WTC11 (cell line): Measurements from ENCODE around the gene MZF1. TPM values are rescaled to one million over a fixed set of nuclear protein-coding genes. Genes with fewer than 3 reads are reported as not detected.

Source experiments
- ATAC-seq: fragments of 200-7000 bp; cut with Tn5 transposase; 2 replicates; pipeline ENCODE4 v1.10.0; 2021; ENCODE audit warnings: mild to moderate bottlenecking, moderate library complexity
- CTCF ChIA-PET: fragments of 300-600 bp; sonication (Branson Sonifier 250); formaldehyde crosslinking; loops from one replicate; lab custom pipeline; 2021; ENCODE audit warnings: antibody characterized with exemption; lab: Charles Lee
- POLR2A ChIA-PET: fragments of 350-600 bp; sonication (Branson Sonifier 250); formaldehyde crosslinking; loops from one replicate; lab custom pipeline; 2021; ENCODE audit warnings: antibody characterized with exemption; lab: Charles Lee
- DNase-seq: peaks from one replicate; pipeline ENCODE4 v3.0.0; 2021; ENCODE audit warnings: low spot score
- H3K27ac Mint-ChIP-seq: 2 replicates; pipeline ENCODE4 v1.8.0; 2021; ENCODE audit warnings: mixed read lengths
- H3K27me3 Mint-ChIP-seq: 2 replicates; pipeline ENCODE4 v1.8.0; 2021; ENCODE audit warnings: low read depth, mild to moderate bottlenecking, moderate library complexity, mixed read lengths
- H3K36me3 Mint-ChIP-seq: 2 replicates; pipeline ENCODE4 v1.8.0; 2021; ENCODE audit warnings: mixed read lengths
- H3K4me1 Mint-ChIP-seq: 2 replicates; pipeline ENCODE4 v1.8.0; 2022; ENCODE audit warnings: mixed read lengths
- H3K4me3 Mint-ChIP-seq: 2 replicates; pipeline ENCODE4 v1.8.0; 2021; ENCODE audit warnings: mild to moderate bottlenecking, moderate library complexity, mixed read lengths
- H3K9me3 Mint-ChIP-seq: 2 replicates; pipeline ENCODE4 v1.8.0; 2021; ENCODE audit warnings: mixed read lengths
- ATF1 ChIP-seq: sonication (generic); formaldehyde crosslinking; IDR thresholded peaks from 2 replicates; pipeline ENCODE4 v1.8.1; 2023; ENCODE audit warnings: mild to moderate bottlenecking, moderate library complexity, missing genetic modification reagents
- EMX1 ChIP-seq: fragments of 250-450 bp; sonication (Bioruptor Pico); IDR thresholded peaks from 2 replicates; pipeline ENCODE4 v1.8.0; 2021; ENCODE audit warnings: mild to moderate bottlenecking
- GABPB1 ChIP-seq: sonication (generic); formaldehyde crosslinking; IDR thresholded peaks from 2 replicates; pipeline ENCODE4 v1.8.1; 2023; ENCODE audit warnings: mild to moderate bottlenecking, missing genetic modification reagents
- GRHL2 ChIP-seq: fragments of 250-450 bp; sonication (Bioruptor Pico); IDR thresholded peaks from 2 replicates; pipeline ENCODE4 v1.8.0; 2022; ENCODE audit warnings: mild to moderate bottlenecking, moderate library complexity; ENCODE audit not compliant: insufficient replicate concordance, severe bottlenecking
- MXD4 ChIP-seq: fragments of 250-450 bp; sonication (Bioruptor Pico); IDR thresholded peaks from 2 replicates; pipeline ENCODE4 v1.8.0; 2021; ENCODE audit warnings: mild to moderate bottlenecking, moderate library complexity, borderline replicate concordance
- NFYB ChIP-seq: sonication (generic); formaldehyde crosslinking; conservative IDR thresholded peaks from 2 replicates; pipeline ENCODE4 v1.8.0; 2022; ENCODE audit warnings: low read depth, missing genetic modification reagents
- NR3C1 ChIP-seq: sonication (generic); formaldehyde crosslinking; conservative IDR thresholded peaks from 2 replicates; pipeline ENCODE4 v1.8.1; 2023; ENCODE audit warnings: low read depth, mild to moderate bottlenecking, missing genetic modification reagents
- OVOL2 ChIP-seq: fragments of 250-450 bp; sonication (Bioruptor Pico); IDR thresholded peaks from 2 replicates; pipeline ENCODE4 v1.9.0; 2021; ENCODE audit warnings: mild to moderate bottlenecking, borderline replicate concordance
- RELA ChIP-seq: sonication (generic); formaldehyde crosslinking; IDR thresholded peaks from 2 replicates; pipeline ENCODE4 v1.8.1; 2022; ENCODE audit warnings: missing genetic modification reagents, mild to moderate bottlenecking, borderline replicate concordance
- SMAD4 ChIP-seq: sonication (generic); formaldehyde crosslinking; IDR thresholded peaks from 2 replicates; pipeline ENCODE4 v1.8.0; 2022; ENCODE audit warnings: mild to moderate bottlenecking, missing genetic modification reagents
- TP53 ChIP-seq: sonication (generic); formaldehyde crosslinking; IDR thresholded peaks from 2 replicates; pipeline ENCODE4 v1.8.1; 2023; ENCODE audit warnings: mild to moderate bottlenecking, missing genetic modification reagents
- ZNF138 ChIP-seq: sonication (generic); formaldehyde crosslinking; conservative IDR thresholded peaks from 2 replicates; pipeline ENCODE4 v1.8.1; 2022; ENCODE audit warnings: mild to moderate bottlenecking, moderate library complexity, missing genetic modification reagents
- ZNF219 ChIP-seq: sonication (generic); formaldehyde crosslinking; IDR thresholded peaks from 2 replicates; pipeline ENCODE4 v1.8.0; 2023; ENCODE audit warnings: missing genetic modification reagents, mild to moderate bottlenecking, borderline replicate concordance
- total RNA-seq: library from RNA; stranded (reverse); gene quantifications from 3 replicates; pipeline ENCODE4 v1.2.3, GENCODE V29; 2021
- TF ChIP-seq, protein P1 (sequence below): sonication (generic); formaldehyde crosslinking; IDR thresholded peaks from 2 replicates; pipeline ENCODE4 v1.8.0; 2023; ENCODE audit warnings: missing genetic modification reagents
- TF ChIP-seq, protein P2 (sequence below): sonication (generic); formaldehyde crosslinking; conservative IDR thresholded peaks from 2 replicates; pipeline ENCODE4 v1.8.1; 2023; ENCODE audit warnings: mild to moderate bottlenecking, low read depth, missing genetic modification reagents, moderate library complexity
- TF ChIP-seq, protein P3 (sequence below): sonication (generic); formaldehyde crosslinking; IDR thresholded peaks from 2 replicates; pipeline ENCODE4 v1.8.1; 2022; ENCODE audit warnings: missing genetic modification reagents, borderline replicate concordance
- TF ChIP-seq, protein P4 (sequence below): sonication (generic); formaldehyde crosslinking; IDR thresholded peaks from 2 replicates; pipeline ENCODE4 v1.8.0; 2022; ENCODE audit warnings: mild to moderate bottlenecking, missing genetic modification reagents
- TF ChIP-seq, protein P5 (sequence below): sonication (generic); formaldehyde crosslinking; IDR thresholded peaks from 2 replicates; pipeline ENCODE4 v1.8.1; 2022; ENCODE audit warnings: mild to moderate bottlenecking, moderate library complexity, missing genetic modification reagents
- TF ChIP-seq, protein P6 (sequence below): sonication (generic); formaldehyde crosslinking; IDR thresholded peaks from 2 replicates; pipeline ENCODE4 v1.8.1; 2023; ENCODE audit warnings: mild to moderate bottlenecking, missing genetic modification reagents, moderate library complexity

Gene MZF1
- total RNA-seq, 1 experiment from 2014 or later, result 22.2 TPM

DNA sequence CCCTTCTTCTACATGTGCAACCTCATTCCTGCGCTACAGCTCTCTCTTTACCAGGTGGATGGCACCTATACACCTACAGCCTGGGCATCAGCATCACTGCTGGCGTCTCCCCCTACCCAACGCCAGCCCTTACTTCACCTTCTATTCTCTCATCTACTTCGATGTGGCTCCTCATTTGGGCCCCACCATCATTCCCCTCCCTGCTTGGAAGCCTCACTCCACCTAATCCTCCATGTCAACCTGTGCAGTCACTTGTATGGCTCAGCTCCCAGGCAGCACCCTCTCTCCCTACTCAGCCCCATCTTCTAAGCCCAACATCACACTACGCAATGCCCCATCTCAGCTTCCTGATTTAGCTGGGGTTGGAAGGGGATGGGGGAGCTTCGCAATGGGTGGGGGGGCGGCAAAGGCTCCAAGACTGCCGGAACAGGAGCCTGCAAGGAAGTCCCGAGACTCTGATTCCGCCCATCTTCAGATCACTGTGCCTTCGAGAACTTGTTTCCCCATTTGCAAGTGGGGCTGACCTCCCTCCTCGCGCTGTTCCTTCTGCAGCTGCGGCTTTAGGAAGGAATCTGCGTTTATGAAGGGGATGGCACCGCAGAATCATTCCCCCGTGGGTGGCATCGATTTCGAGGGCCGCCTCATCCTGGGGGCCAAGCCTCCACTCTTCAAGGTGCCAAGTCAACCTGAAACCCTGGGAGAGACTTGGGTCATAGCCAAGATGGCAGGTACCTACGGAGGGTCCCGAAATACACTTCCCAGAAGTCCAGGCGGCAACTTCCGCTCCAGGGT lies 913 bp downstream of the MZF1 start:
- H3K36me3 Mint-ChIP-seq, result peaks cover 15% of the 10 kb centered on the region; the same call in 1 of the 2 replicates
- ATAC-seq (no peak), DNase-seq (no peak)
- H3K4me3 Mint-ChIP-seq, result peak overlapping the region; percentile 99
- H3K27ac Mint-ChIP-seq, result peak overlapping the region; percentile 72
- ChIA-PET POLR2A (interaction anchor here (0.6 to 1.8 kb wide), 4 partner anchors 9 to 52 kb away, joined by 3 to 6 read pairs (median 4); partner anchors contain the start of gene ZBTB45), CTCF (interaction anchor here (1.9 kb wide), 1 partner anchor 9 kb away, joined by 8 read pairs; no protein-coding TSS in a partner anchor)
- no peaks in the 10 kb centered on the region for H3K27me3 Mint-ChIP-seq
- H3K9me3 Mint-ChIP-seq, result no peaks in the 10 kb centered on the region
- TF ChIP-seq ATF1 (CRISPR knock-in tag) (no peak), GABPB1 (CRISPR knock-in tag) (peak; percentile 42; the same call in 1 of the 2 replicates)
- peaks cover 17% of the 10 kb centered on the region for H3K4me1 Mint-ChIP-seq

DNA sequence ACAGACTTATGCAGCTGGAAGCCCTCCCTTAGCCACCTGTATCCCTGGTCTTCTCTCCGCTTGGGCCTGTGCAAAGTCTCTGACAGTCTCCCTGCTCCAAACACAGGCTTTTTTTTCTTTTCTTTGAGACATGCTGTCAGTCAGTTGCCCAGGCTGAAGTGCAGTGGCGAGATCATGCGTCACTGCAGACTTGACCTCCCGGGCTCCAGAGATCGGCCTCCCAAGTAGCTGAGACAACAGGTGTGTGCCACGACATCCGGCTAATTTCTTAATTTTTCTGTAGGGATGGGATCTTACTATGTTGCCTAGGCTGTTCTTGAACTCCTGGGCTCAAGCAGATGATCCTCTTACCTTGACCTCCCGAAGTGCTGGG lies 1.6 kb downstream of the MZF1 start:
- H3K9me3 Mint-ChIP-seq, result no peaks in the 10 kb centered on the region
- no peak for TF ChIP-seq NR3C1 (CRISPR knock-in tag)
- no peak for TF ChIP-seq SMAD4 (CRISPR knock-in tag)
- TF ChIP-seq MXD4 (CRISPR knock-in tag), result no peak
- TF ChIP-seq ZNF219, result no peak
- TF ChIP-seq, protein P1, sequence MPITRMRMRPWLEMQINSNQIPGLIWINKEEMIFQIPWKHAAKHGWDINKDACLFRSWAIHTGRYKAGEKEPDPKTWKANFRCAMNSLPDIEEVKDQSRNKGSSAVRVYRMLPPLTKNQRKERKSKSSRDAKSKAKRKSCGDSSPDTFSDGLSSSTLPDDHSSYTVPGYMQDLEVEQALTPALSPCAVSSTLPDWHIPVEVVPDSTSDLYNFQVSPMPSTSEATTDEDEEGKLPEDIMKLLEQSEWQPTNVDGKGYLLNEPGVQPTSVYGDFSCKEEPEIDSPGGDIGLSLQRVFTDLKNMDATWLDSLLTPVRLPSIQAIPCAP, result no peak
- TF ChIP-seq, protein P2, sequence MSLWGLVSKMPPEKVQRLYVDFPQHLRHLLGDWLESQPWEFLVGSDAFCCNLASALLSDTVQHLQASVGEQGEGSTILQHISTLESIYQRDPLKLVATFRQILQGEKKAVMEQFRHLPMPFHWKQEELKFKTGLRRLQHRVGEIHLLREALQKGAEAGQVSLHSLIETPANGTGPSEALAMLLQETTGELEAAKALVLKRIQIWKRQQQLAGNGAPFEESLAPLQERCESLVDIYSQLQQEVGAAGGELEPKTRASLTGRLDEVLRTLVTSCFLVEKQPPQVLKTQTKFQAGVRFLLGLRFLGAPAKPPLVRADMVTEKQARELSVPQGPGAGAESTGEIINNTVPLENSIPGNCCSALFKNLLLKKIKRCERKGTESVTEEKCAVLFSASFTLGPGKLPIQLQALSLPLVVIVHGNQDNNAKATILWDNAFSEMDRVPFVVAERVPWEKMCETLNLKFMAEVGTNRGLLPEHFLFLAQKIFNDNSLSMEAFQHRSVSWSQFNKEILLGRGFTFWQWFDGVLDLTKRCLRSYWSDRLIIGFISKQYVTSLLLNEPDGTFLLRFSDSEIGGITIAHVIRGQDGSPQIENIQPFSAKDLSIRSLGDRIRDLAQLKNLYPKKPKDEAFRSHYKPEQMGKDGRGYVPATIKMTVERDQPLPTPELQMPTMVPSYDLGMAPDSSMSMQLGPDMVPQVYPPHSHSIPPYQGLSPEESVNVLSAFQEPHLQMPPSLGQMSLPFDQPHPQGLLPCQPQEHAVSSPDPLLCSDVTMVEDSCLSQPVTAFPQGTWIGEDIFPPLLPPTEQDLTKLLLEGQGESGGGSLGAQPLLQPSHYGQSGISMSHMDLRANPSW, result no peak
- TF ChIP-seq, protein P3, sequence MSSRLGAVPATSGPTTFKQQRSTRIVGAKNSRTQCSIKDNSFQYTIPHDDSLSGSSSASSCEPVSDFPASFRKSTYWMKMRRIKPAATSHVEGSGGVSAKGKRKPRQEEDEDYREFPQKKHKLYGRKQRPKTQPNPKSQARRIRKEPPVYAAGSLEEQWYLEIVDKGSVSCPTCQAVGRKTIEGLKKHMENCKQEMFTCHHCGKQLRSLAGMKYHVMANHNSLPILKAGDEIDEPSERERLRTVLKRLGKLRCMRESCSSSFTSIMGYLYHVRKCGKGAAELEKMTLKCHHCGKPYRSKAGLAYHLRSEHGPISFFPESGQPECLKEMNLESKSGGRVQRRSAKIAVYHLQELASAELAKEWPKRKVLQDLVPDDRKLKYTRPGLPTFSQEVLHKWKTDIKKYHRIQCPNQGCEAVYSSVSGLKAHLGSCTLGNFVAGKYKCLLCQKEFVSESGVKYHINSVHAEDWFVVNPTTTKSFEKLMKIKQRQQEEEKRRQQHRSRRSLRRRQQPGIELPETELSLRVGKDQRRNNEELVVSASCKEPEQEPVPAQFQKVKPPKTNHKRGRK (CRISPR knock-in tag), result no peak
- no peak for TF ChIP-seq OVOL2 (CRISPR knock-in tag)
- no peak for TF ChIP-seq RELA (CRISPR knock-in tag)
- TF ChIP-seq EMX1 (CRISPR knock-in tag), result no peak
- TF ChIP-seq, protein P4, sequence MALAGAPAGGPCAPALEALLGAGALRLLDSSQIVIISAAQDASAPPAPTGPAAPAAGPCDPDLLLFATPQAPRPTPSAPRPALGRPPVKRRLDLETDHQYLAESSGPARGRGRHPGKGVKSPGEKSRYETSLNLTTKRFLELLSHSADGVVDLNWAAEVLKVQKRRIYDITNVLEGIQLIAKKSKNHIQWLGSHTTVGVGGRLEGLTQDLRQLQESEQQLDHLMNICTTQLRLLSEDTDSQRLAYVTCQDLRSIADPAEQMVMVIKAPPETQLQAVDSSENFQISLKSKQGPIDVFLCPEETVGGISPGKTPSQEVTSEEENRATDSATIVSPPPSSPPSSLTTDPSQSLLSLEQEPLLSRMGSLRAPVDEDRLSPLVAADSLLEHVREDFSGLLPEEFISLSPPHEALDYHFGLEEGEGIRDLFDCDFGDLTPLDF (CRISPR knock-in tag), result no peak
- TF ChIP-seq, protein P5, sequence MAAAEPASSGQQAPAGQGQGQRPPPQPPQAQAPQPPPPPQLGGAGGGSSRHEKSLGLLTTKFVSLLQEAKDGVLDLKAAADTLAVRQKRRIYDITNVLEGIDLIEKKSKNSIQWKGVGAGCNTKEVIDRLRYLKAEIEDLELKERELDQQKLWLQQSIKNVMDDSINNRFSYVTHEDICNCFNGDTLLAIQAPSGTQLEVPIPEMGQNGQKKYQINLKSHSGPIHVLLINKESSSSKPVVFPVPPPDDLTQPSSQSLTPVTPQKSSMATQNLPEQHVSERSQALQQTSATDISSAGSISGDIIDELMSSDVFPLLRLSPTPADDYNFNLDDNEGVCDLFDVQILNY (CRISPR knock-in tag), result no peak
- TF ChIP-seq GRHL2 (CRISPR knock-in tag), result no peak
- TF ChIP-seq TP53 (CRISPR knock-in tag), result no peak
- no peak for TF ChIP-seq NFYB (CRISPR knock-in tag)
- TF ChIP-seq ZNF138 (CRISPR knock-in tag), result no peak
- TF ChIP-seq, protein P6, sequence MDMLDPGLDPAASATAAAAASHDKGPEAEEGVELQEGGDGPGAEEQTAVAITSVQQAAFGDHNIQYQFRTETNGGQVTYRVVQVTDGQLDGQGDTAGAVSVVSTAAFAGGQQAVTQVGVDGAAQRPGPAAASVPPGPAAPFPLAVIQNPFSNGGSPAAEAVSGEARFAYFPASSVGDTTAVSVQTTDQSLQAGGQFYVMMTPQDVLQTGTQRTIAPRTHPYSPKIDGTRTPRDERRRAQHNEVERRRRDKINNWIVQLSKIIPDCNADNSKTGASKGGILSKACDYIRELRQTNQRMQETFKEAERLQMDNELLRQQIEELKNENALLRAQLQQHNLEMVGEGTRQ, result no peak
- no peak overlapping the region for H3K27ac Mint-ChIP-seq
- H3K4me1 Mint-ChIP-seq, result peaks cover 17% of the 10 kb centered on the region
- ChIA-PET CTCF (interaction anchor here (0.6 to 1.9 kb wide), 2 partner anchors 9 to 196 kb away, joined by 3 to 8 read pairs; no protein-coding TSS in a partner anchor), POLR2A (interaction anchor here (0.6 to 1.8 kb wide), 2 partner anchors 8 to 12 kb away, joined by 3 to 5 read pairs; no protein-coding TSS in a partner anchor)
- no peaks in the 10 kb centered on the region for H3K27me3 Mint-ChIP-seq
- peak; percentile 1 for DNase-seq
- H3K36me3 Mint-ChIP-seq, result peaks cover 15% of the 10 kb centered on the region; the same call in 1 of the 2 replicates
- no peak for ATAC-seq
- peak overlapping the region; percentile 99; the same call in 1 of the 2 replicates for H3K4me3 Mint-ChIP-seq
